ENCODE results near the gene SSTR5. TPM values are rescaled to one million over a fixed set of nuclear protein-coding genes. Genes with fewer than 3 reads are reported as not detected.
"Not testable (repeated sequence)": the region's sequence is repeated elsewhere in the genome, so short reads cannot be mapped to it uniquely, and the experiment has no call there.

SSTR5 gene
- not detected in 2 replicates for total RNA-seq (2014; rRNA removed; shearing (Covaris generic))

DNA sequence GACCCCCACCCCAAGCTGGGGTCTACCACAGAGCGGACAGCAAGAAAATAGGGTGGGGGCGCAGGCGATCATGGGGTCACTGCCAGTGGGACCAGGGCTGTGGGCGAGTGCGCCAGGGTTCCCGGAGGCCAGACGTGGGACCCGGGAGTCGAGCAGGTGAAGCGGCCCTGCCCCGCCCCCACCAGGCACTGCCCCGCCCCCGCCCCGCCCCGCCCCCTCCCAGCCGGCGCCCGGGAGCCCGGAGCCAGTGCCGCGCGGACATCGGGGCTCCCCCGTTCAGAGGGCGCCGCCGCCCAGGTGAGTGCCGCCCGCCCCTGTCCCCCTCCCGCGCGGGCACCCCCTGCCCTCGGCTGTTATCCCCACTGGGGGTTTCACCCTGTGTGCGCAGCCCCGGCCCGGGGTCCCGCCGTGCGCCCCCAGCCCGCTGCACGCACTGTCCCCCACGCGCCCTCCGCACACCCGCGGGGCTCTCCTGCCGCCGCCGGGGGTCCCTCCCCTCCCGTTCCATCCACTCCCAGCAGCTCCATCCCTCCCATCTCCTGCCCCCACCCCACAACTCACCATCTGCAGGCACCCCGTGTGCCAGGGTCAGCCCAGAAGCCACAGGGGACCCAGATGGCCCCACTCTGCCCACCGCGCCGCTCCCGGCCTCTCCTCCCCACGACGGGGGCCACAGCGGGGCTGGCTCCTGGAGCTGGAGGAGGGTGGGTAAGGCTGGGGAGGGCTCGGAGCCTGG, at the start of gene SSTR5:
TSS of gene SSTR5 (plus strand) at position 222 of the 736 bp plus-strand sequence. CDS start 6,122 bp downstream, outside the sequence.
- DNase-seq (ENCODE audit: low spot score) = no peak
- in situ Hi-C loops (cut with HindIII; ENCODE audit: low sequenced_read_pairs) = no loop called here

DNA sequence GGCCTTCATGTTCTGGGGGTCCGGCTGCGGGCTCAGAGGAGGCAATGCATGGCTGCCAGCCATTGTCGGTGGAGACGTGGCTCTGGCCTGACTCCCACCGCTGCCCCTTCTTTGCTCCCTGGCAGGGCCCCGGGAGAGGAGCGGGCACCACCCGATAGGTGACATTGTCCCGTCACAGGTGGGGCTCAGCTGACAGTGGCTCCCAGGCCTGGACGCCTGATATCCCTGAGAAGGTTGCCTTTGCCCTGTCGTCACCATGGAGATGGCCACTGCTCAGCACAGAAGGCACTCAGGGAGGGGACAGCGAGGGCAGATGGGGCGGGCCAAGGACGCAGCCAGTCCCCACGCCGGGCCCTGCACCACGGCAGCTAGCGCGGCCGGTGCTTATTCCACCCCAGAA, 48.4 kb upstream of the SSTR5 start:
- in situ Hi-C loops (cut with HindIII; ENCODE audit: low sequenced_read_pairs) = no loop called here
- DNase-seq (ENCODE audit: low spot score) = no peak

DNA sequence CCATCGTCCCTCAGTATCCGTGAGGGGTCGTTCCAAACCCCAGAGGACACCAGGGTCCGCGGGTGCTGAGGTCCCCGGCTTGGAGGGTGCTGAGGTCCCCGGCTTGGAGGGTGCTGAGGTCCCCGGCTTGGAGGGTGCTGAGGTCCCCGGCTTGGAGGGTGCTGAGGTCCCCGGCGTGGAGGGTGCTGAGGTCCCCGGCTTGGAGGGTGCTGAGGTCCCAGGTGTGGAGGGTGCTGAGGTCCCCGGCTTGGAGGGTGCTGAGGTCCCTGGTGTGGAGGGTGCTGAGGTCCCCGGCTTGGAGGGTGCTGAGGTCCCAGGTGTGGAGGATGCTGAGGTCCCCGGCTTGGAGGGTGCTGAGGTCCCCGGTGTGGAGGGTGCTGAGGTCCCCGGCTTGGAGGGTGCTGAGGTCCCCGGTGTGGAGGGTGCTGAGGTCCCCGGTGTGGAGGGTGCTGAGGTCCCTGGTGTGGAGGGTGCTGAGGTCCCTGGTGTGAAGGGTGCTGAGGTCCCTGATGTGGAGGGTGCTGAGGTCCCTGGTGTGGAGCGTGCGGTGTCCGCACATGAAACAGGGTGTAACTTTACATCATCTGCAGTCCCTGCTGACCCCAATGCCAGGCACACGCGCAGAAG, 47.3 kb upstream of the SSTR5 start:
- DNase-seq (ENCODE audit: low spot score); in situ Hi-C loops (cut with HindIII; ENCODE audit: low sequenced_read_pairs): not testable (repeated sequence)

DNA sequence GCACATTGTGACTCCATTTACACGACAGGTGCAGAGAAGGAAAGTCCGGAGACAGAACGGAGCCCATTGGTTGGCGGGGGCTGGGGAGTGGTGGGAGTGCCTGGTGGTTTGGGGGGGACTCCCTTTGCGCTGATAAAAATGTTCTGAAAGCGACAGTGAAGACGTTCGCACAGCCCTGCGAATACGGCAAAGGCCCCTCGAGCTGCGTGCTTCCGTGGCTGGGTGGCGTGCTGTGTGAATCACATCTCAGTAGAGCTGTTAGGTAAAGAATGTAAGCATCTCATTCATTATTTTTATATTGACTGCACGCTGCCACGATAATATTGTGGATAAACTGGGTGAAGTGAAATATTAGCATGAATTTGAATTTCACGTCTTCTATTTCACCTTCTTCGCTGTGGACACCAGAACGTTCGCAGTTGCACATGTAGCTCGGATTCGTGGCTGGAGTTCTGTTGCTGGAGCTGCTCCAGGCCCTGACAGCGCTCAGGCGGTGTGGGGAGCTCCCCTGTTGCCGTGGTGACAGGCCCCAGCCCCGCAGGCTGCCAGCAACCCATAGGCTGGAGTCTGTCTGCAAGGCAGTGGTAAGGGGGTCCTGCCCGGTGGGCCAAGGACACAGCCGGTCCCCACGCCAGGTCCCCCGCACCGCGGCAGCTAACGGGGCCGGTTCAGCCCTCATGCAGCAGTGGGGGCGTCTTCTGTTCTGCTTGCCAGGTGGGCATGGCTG, 46.3 kb upstream of the SSTR5 start:
- DNase-seq (ENCODE audit: low spot score) = peak; percentile 70
- in situ Hi-C loops (cut with HindIII; ENCODE audit: low sequenced_read_pairs) = no loop called here

DNA sequence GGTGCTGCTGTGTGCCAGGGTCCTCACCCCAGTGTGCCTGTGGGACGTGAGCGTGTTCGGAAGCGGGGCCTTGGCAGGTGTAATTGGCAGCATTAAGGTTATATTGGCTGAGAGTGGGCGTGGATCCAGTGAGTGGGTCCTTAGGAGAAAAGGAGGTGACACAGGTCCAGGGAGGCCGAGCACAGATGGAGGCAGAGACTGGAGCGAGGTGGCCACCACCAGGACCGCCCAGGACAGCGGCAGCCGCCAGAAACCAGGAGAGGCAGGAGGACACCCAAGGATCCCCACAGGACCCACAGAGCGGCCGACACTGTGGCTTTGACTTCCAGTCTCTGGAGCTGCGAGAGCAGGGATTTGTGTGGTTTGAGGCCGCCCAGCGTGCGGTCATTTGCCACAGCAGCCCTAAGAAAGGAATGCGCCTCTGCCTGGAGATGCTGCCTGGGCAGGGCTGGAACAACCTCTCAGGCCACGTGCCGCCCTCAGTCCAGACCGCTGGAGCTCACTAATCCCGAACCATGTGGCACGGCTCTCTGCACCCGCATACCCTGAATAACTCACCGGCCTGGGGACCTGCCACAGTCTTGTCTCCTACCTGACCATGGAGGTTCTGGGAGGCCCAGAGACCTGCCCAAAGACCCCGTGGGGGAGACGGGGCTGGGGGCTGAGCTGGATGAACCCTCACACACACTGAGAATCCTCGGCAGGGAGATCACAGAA, 45.6 kb upstream of the SSTR5 start:
- peak; percentile 24 for DNase-seq (ENCODE audit: low spot score)
- in situ Hi-C loops (cut with HindIII; ENCODE audit: low sequenced_read_pairs) = no loop called here

DNA sequence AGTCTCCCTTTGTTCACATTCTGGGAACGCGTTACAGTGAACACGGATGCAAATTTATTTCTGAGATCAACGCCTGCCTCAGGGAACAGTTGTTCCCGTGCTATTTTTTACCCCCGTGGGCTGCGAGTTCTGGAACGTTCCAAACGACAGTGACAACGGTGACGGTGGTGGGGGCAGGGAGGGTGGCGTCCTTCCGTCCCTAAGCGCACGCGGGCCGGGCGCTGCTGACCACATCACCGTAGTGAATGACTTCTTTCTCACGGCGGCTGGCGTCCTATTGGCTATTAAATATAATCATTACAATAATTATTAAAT, 45.1 kb upstream of the SSTR5 start:
- in situ Hi-C loops (cut with HindIII; ENCODE audit: low sequenced_read_pairs) = no loop called here
- no peak for DNase-seq (ENCODE audit: low spot score)

DNA sequence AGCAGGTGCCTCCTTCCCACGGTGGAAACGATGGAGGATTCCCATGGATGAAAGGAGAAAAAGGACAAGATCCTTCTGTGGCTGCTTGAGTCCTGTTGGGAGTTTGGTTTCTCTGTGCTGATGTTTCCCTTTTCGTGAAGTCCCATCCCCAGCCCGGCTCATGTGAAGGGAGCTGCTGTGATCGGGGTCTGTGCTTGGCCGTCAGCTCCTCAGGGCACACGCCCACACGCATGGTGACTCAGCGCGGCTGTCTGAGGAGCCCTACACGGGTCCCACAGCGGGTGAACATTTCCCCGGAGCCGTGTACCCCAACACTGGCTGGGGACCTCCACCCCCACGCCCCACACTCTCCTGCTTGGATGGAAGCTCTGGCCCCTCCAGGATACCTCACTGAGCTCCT, 44.5 kb upstream of the SSTR5 start:
- no peak for DNase-seq (ENCODE audit: low spot score)
- in situ Hi-C loops (cut with HindIII; ENCODE audit: low sequenced_read_pairs) = no loop called here

DNA sequence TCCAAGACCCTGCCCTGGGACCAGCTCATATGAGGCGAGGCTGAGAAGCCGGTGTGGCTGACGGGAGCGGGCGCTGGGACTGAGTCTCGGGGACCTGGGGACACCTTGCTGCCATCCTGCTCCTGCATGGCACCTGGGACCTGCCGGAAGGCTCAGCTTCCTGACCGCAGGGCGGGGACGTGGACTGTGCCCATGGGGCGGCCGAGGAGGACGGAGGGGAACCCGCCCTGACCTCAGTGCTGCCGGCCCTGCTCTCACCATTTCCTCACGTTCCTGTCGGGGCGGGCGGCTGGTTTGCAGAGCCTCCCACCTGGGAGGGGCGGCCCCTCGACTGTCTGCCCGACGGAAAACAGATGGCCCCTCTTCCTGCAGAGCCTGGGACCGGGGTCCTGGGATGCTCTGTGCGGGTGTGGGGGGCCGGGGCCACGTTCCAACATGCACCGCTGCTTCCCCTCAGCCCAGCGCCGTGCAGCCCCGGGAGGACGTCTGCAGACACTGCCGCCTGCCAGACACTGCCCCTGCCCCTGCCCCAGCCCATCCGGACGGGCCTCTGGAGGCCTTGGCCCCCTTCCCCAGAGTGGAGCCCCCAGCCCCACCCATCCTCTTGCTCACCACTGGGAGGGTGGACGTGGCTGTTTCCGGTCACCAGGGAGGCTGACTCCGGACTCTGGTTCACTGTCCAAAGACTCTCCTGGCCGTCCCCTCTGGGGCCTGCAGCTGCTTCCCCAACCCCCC, 43.9 kb upstream of the SSTR5 start:
- in situ Hi-C loops (cut with HindIII; ENCODE audit: low sequenced_read_pairs) = no loop called here
- no peak for DNase-seq (ENCODE audit: low spot score)

DNA sequence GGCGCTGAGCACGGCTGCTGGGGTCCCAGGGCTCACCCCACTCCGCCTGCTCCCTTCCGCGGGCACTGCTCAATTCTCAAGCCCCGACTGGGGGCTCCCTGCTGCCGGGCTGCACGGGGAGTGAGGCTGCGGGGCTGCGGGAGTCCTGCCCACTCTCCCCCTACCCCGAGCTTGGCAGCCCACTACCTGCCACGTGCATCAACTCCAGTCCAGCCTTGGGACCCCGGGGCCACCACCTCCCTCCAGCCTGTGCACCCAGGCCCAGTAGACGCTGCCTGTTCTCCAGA, 43.3 kb upstream of the SSTR5 start:
- DNase-seq (ENCODE audit: low spot score) = no peak
- in situ Hi-C loops (cut with HindIII; ENCODE audit: low sequenced_read_pairs) = no loop called here

DNA sequence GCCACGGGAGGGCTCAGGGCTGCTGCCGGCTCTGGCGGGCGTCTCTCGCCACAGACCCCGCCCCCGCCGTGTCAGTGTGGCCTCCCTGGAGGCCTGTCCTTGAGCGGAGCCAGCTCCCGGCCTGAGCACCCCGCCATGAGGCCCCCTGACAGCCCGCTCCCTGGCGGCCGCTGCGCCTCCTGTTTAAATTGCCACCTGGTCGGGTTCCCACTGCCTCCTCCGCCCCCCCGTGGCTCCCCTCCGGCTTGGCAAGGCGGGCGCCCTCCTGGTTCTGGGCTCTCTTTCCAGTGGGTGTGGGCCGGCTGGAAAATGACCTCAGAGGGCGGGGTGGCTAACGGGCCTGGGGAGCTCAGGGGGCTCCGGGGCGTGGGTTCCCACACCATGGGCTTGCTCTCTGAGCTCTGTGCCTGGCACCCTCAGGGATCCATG, 42.1 kb upstream of the SSTR5 start:
- in situ Hi-C loops (cut with HindIII; ENCODE audit: low sequenced_read_pairs) = no loop called here

DNA sequence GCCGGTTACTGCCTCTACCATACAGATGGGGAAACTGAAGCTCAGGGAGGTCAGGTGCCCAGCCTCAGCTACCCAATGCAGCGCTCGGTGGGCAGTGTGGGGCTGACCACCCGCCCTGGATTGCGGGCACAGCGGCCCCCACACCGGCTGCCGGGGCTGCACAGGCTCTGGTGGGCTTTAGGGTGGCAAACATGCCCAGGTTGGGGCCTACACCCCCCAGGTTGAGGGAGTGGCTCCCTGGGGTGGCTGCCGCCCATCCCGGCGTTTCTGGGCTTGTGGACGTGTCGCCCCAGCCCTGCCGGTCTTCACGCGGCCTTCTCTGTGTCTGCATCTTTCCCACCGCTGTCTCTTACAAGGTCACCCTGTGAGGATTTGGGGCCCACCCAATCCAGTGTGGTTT, 40.9 kb upstream of the SSTR5 start:
- DNase-seq (ENCODE audit: low spot score) = no peak

More for the DNA sequence above, 42.1 kb upstream of the SSTR5 start:
- DNase-seq (ENCODE audit: low spot score) = no peak

DNA sequence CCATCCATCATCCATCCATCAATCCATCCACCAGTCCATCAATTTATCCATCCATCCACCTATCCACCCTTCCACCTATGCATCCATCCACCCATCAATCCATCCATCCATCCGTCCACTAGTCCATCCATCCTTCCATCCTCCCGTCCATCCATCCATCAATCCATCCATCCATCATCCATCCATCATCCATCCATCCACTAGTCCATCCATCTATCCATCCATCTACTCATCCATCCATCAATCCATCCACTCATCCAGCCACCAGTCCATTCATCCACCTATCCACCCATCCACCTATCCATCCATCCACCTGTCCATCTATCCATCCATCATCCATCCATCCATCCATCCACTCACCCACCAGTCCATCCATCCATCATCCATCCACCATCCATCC, 39.9 kb upstream of the SSTR5 start:
- in situ Hi-C loops (cut with HindIII; ENCODE audit: low sequenced_read_pairs) = no loop called here
- no peak for DNase-seq (ENCODE audit: low spot score)

More for the DNA sequence above, 40.9 kb upstream of the SSTR5 start:
- in situ Hi-C loops (cut with HindIII; ENCODE audit: low sequenced_read_pairs) = no loop called here

DNA sequence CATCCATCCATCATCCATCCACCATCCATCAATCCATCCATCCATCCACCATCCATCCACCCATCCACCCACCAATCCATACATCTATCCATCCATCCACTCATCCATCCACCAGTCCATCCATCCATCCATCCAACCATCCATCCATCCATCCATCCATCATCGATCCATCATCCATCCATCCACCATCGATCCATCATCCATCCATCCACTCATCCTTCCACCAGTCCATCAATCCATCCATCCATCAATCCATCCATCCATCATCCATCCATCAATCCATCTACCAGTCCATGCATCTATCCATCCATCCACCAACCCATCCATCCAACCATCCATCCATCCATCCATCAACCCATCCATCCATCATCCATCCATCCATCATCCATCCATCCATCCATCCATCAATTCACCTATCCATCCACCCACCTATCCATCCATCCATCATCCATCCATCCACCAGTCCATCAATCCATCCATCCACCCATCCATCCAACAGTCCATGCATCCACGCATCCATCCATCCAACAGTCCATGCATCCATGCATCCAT, 39.3 kb upstream of the SSTR5 start:
- in situ Hi-C loops (cut with HindIII; ENCODE audit: low sequenced_read_pairs) = no loop called here
- no peak for DNase-seq (ENCODE audit: low spot score)

DNA sequence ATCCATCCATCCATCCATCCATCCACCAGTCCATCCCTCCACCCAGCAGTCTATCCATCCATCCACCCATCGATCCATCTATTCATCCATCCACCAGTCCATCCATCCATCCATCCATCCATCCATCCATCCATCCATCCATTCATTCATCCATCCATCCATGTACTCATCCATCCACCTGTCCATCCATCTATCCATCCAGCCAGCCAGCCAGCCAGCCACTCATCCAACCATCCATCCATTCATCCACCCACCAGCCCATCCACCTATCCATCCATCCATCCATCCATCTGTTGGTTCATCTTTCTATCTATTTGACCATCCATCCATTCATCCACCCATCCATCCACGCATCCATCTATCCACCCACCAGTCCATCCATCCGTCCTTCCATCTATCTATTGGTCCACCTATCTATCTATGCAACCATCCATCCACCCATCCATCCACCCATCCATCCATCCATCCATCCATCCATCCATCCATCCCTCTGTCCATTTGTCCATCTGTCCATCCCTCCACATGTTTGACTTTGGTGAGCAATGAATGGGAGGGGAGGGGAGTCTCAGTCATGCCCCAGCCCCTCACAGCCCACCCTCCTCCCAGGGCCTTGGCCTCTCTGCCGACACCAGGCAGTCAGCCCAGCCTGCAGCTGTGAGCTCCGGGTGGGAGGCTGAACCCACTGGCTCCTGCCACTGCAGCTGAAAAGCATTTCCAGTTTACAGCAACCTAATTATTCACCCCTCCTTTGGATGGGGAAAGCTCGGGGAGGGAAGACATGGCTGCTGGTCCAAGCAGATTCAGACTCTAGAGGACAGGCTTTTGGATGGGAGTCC, 38.1 kb upstream of the SSTR5 start:
- DNase-seq (ENCODE audit: low spot score) = no peak
- in situ Hi-C loops (cut with HindIII; ENCODE audit: low sequenced_read_pairs) = loop anchor here (5.0 kb wide), 1 partner anchor 47 kb away; no protein-coding TSS in a partner anchor

DNA sequence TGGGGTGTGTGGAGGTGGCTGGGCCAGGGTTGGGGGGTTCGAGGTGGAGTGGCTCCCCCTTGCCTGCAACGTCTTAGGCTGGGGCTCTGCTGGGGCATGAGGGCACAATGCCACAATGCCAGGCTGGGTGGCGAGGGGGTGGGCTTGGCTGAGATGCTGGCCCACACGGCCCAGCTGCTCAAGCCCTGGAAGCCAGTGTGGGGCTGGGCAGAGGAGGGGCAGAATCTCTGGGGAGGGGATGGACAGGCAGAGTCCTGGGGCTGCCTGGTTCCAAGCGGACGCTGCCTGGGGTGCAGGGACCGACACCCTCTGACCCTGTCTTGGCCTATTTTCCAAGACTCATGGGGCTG, 37.5 kb upstream of the SSTR5 start:
- no peak for DNase-seq (ENCODE audit: low spot score)
- in situ Hi-C loops (cut with HindIII; ENCODE audit: low sequenced_read_pairs) = loop anchor here (5.0 kb wide), 1 partner anchor 48 kb away; no protein-coding TSS in a partner anchor

DNA sequence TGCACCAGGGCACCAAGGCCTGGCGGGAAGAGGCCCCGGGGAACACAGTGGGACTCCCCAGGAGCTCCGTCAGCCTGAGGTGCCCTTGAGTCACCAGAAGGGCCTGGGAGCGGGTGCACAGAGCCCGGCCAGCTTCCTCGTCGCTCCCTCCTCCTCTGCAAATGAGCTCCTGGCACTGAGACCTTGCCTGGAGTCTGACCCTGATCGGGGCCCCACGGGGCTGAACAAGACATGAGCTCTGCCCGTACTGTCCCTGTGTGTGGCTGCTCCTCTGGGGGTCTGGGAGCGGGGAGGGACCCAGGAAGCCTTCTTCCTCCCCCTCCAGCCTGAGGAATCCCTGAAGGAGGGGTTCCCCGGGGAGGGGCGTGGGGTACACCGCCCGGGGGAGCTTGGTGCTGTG, 36.4 kb upstream of the SSTR5 start:
- in situ Hi-C loops (cut with HindIII; ENCODE audit: low sequenced_read_pairs) = loop anchor here (5.0 kb wide), 1 partner anchor 49 kb away; no protein-coding TSS in a partner anchor
- no peak for DNase-seq (ENCODE audit: low spot score)

DNA sequence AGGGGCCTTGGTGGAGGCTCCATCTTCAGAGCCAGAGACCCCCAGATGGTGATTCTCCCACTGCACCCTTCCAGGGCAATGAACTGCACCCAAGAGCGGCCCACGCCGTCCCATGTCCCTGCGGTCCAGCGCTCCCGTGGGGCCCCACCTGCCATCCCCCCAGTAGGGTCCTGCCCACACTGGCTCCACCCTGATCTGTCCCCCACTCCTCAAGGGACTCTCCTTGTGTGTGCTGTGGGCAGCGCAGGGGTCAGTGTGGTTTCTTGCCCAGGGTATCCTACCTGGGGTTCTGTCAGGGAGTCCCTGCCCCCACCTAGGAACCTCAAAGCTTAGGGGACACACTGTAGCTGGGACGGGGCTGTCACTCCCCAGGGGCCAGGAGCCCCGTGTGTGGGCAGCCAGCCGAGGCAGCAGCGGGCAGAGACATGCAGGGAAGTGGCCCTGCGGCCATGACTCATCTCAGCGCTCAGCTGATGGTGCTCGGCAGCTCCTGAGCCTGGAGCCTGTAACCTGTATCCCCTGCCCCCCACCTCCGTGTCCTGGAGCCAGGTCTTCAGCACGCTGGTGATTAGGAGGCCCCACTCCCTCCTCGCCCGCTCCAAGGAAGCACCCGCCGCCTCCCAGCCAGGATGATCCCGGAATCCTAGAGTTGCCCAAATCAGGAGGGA, 35.7 kb upstream of the SSTR5 start:
- no peak for DNase-seq (ENCODE audit: low spot score)
- in situ Hi-C loops (cut with HindIII; ENCODE audit: low sequenced_read_pairs) = loop anchor here (5.0 kb wide), 1 partner anchor 50 kb away; no protein-coding TSS in a partner anchor

Measured in G401 (cell line).